GM19099 (cell line): ENCODE measurements around the gene GABRR3.

Experiments used
- POLR2A ChIP-seq: IDR thresholded peaks from 3 replicates; pipeline ENCODE4 v1.6.1; 2011; ENCODE audit warnings: low read depth; ENCODE audit not compliant: insufficient read length; ENCODE audit errors: extremely low read depth

The GABRR3 gene

GRCh38 chr3:98003306-98003969 lies 31.7 kb downstream of the GABRR3 start:
- TF ChIP-seq POLR2A = no peak

- no peak for TF ChIP-seq POLR2A
These were observed 32.4 kb downstream of the GABRR3 start for GRCh38 chr3:98002717-98003116.

- no peak for TF ChIP-seq POLR2A
These were observed 35.1 kb downstream of the GABRR3 start for GRCh38 chr3:97999994-98000393.

DNA sequence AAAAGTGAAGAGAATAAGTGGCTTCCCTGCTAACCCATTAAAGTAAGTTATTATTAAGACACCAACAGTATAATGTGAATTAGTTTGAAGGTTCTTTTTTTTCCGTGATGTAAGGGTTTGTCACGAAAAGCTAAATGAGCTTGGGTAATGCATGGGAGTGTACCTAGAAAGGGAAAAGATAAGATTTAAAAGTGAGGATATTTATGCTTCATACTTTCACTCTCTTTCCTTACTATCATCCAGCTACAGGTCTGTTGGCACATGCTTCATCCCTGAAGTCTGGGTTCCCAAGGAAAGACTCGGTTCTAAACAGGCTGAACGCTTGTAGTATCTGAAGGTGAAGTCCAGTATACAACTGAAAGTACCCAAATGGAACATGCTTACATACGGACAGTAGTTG lies 36.0 kb downstream of the GABRR3 start:
- TF ChIP-seq POLR2A = no peak

DNA sequence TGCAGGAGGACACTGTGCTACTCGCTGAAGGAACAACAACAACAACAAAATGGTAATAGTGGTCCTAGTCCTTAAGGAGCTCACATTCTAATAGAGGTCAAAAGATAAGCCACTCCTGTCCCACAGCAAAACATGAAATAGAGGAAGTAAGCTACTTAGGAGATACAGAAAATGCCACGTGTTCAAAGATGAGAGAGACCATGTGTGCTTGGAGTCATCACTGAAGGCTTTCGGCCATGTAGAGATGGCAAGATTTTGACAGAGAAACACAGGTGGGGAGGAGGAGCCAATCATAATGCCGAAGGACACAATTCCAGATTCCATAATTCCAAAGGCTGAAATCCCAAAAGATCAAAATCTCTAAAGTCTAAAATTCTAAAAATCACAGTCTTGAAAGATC lies 38.1 kb downstream of the GABRR3 start:
- TF ChIP-seq POLR2A = no peak

GRCh38 chr3:97994328-97994945 lies 40.7 kb downstream of the GABRR3 start:
- no peak for TF ChIP-seq POLR2A

- TF ChIP-seq POLR2A = no peak
These were observed 41.6 kb downstream of the GABRR3 start for GRCh38 chr3:97993526-97993925.

DNA sequence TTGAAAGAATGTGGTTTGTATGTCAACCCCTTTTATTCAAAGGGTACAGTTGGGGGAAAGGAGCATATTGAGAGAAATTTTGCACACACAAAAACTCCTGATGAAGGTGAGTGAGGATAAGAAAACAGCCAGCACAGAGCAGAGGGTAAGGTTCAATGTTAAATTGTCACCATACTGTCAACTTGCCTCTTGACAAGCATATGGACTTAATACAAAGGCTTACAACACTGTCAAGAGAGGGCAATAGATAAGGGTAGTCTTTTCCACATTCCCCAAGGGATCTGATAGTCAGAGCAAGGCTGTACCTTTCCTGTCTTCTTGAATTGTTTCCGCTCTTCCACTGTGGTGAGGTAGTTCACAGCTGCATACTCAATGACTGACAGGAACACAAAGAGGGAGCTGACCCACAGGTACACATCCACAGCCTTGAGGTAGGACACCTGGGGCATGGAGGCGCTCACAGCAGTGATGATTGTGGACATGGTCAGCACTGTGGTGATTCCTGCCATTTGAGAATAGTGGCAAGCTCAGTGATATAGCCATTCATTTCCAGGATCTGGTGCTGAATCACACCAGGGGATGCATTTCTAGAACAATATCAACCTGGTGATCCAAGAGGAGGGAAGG lies 42.5 kb downstream of the GABRR3 start:
- no peak for TF ChIP-seq POLR2A

DNA sequence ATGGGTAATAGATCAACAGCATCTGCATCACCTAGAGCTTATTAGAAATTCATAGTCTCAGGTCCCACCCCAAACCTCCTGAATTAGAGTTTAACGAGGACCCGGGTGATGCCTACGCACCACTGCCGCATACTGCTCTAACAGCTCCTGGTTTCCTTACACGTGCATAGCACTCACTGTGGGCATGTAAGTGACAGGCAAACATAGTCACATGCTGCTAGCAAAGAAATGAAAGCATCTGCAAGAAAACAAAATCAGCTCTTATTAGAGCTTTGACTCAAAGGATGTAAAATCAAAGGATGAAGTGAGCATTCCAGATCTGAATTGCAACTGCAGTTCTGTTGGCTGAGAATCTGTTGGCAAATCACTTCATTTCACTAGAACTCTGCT lies 43.8 kb downstream of the GABRR3 start:
- no peak for TF ChIP-seq POLR2A

GRCh38 chr3:97990624-97991292 lies 44.4 kb downstream of the GABRR3 start:
- no peak for TF ChIP-seq POLR2A

GRCh38 chr3:97988784-97989568 lies 46.1 kb downstream of the GABRR3 start:
- TF ChIP-seq POLR2A = no peak

DNA sequence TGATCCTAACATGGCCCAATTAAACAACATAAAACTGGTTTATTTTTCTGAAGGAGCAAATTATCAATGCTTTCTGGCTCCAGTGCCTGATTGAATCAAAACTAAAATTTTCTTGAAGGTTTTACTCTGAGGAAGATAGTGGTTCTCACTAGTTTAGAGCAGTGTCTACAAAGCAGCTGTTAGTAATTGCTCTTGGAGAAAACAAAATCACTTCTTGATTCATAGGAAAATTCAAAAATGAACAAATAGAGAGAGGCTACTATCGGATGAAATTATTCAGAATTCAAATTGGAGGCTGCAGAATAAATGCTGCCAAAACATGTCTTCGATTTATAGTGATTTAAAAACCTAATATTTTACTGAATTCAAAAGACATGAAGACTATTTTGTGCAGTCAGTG lies 47.8 kb downstream of the GABRR3 start:
- no peak for TF ChIP-seq POLR2A

DNA sequence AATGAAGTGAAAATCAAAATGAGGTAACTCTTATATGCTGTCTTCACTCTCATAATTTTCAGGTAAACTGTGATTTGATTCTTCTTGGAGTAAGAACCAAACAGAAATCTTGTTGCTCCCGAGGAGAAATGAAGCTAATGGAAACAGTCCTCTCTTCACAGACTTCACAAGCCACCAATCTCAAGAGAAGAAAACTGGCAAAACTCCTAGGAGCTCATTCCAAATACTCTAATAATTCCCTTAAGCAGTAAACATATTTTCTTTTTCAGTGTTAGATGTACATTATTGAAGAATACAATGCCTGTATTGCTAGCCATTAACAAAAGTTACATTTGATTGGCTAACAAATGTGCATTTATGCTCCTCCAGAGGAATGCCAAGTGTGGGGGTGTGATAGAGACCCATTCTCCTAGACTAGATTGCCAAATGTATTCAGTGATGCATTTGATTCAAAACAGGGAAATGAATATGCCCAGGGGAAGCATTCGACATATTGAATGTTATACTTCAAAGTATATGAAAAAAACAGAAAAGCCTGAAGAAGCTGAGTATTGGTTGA lies 51.1 kb downstream of the GABRR3 start:
- no peak for TF ChIP-seq POLR2A

DNA sequence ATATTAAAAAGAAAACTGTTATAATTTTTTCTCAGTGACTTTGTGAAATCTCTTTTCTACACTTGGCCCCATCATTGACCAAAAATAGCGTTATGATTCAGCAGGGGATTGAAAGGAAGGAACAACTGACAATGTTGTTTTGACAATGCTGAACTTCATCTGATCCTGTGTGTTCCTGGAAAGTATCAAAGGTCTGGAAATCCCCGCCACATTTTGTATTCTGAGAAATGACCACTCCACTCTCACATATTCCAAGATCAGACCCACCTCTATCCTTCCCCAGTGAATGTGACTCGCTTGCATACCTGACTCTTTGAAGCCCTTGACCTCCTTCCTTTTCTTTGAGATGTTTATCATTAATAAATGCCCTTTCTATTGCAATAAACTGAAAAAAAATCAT lies 53.2 kb downstream of the GABRR3 start:
- no peak for TF ChIP-seq POLR2A

DNA sequence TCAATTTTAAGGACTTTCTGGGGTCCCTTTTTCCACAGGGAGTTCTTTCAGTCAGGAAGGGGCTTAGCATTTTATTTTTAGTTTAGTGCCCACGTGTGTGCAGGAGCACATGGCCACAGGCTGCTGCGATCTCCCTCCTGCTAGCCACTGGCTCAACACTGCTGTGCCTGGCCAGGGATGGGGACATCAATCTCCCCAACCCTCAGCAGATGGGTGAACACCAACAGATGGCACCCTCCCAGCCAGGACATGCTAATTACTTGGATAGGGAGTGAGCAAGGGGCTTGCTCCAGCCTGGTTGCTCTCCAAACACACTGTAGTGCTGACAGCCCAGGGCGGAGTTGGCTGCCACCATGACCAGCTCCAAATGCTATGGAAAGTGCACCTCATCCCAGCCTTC lies 55.5 kb downstream of the GABRR3 start:
- no peak for TF ChIP-seq POLR2A

GRCh38 chr3:97975466-97975865 lies 59.6 kb downstream of the GABRR3 start:
- no peak for TF ChIP-seq POLR2A

- no peak for TF ChIP-seq POLR2A
These were observed 60.1 kb downstream of the GABRR3 start for GRCh38 chr3:97974996-97975395.
